Measurements from ENCODE around the gene SUCLG2. TPM values are rescaled to one million over a fixed set of nuclear protein-coding genes. Genes with fewer than 3 reads are reported as not detected.

Gene SUCLG2
- total RNA-seq, 1 experiment from 2014 or later, result 53.5 TPM

DNA sequence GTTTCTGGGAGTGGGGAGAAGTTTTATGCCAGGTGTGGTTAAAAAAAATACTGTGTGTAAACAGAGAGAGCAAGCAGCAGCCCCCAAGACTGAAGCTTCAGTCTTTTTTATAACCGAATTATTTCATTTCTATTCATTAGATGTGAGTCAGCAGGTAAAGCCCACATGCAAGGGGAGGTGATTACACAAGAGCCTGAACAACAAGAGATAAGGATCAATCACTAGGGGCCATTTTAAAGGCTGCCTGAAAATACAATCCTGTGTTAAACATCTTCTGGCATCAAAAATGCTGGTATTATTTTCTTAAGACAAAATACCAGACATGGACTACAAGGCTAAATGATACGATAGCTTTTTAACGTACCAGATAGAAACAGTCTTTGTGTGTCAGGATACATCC, 217.3 kb downstream of the SUCLG2 start:
- Mint-ChIP-seq H3K36me3 (ENCODE audit: insufficient read depth, unreplicated experiment) (no peaks in the 10 kb centered on the region), H3K4me3 (ENCODE audit: unreplicated experiment) (no peak overlapping the region), H3K4me1 (ENCODE audit: low read depth, unreplicated experiment) (peaks cover 7% of the 10 kb centered on the region), H3K9me3 (ENCODE audit: unreplicated experiment) (peaks cover 10% of the 10 kb centered on the region), H3K27ac (ENCODE audit: unreplicated experiment) (no peak overlapping the region), H3K27me3 (ENCODE audit: insufficient read depth, unreplicated experiment) (no peaks in the 10 kb centered on the region)
- Histone ChIP-seq H3K4me1 (peaks cover 4% of the 10 kb centered on the region; the same call in 1 of the 2 replicates), H3K36me3 (ENCODE audit: control insufficient read depth, insufficient read depth, low read length) (no peaks in the 10 kb centered on the region), H3K27me3 (replicated peaks; ENCODE audit: control insufficient read depth, insufficient read depth, low read length) (no peaks in the 10 kb centered on the region), H3K9me3 (no peaks in the 10 kb centered on the region), H3K4me3 (ENCODE audit: low read depth, low read length) (no peak overlapping the region)
- BruUV-seq (replicated peaks), result no TSS peak
- ChIA-PET CTCF (no interaction called here), POLR2A (no interaction called here)
- intact Hi-C loops (cut with micrococcal nuclease; ENCODE audit: unreplicated experiment), result no loop called here
- TF ChIP-seq, protein P1, sequence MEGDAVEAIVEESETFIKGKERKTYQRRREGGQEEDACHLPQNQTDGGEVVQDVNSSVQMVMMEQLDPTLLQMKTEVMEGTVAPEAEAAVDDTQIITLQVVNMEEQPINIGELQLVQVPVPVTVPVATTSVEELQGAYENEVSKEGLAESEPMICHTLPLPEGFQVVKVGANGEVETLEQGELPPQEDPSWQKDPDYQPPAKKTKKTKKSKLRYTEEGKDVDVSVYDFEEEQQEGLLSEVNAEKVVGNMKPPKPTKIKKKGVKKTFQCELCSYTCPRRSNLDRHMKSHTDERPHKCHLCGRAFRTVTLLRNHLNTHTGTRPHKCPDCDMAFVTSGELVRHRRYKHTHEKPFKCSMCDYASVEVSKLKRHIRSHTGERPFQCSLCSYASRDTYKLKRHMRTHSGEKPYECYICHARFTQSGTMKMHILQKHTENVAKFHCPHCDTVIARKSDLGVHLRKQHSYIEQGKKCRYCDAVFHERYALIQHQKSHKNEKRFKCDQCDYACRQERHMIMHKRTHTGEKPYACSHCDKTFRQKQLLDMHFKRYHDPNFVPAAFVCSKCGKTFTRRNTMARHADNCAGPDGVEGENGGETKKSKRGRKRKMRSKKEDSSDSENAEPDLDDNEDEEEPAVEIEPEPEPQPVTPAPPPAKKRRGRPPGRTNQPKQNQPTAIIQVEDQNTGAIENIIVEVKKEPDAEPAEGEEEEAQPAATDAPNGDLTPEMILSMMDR (IDR thresholded peaks at IDR 0.05; ENCODE audit: insufficient read depth in 1 of 2, low read depth in 1 of 2, low read length in 1 of 2, severe bottlenecking in 1 of 2, unreplicated experiment in 1 of 2), result no peak
- DNase-seq, result peak in 1 of 2 experiments; percentile 4

DNA sequence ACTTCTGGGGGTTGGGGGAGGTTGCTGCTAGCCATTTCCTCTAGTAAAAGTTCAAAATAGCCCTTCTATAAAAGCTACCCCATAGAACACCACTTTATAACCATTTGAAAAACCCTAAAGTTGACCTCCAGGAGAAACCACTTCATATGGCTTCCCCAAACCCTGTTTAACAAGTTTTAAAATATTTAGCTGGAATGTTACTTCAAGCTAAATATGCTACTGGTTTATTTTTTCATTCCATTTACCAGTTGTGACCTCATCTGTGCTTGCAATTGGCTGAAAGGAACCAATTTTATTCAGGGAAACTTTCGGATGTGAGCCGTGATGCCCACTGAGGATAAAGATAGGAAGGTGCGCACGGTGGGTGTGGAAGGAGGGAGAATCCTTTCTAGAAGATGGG, 221.3 kb downstream of the SUCLG2 start:
- Histone ChIP-seq H3K4me1 (peaks cover 4% of the 10 kb centered on the region; the same call in 1 of the 2 replicates), H3K27me3 (replicated peaks; ENCODE audit: control insufficient read depth, insufficient read depth, low read length) (no peaks in the 10 kb centered on the region), H3K9me3 (no peaks in the 10 kb centered on the region), H3K4me3 (ENCODE audit: low read depth, low read length) (no peak overlapping the region), H3K36me3 (ENCODE audit: control insufficient read depth, insufficient read depth, low read length) (no peaks in the 10 kb centered on the region)
- Mint-ChIP-seq H3K27me3 (ENCODE audit: insufficient read depth, unreplicated experiment) (no peaks in the 10 kb centered on the region), H3K9me3 (ENCODE audit: unreplicated experiment) (peaks cover 24% of the 10 kb centered on the region), H3K27ac (ENCODE audit: unreplicated experiment) (no peak overlapping the region), H3K36me3 (ENCODE audit: insufficient read depth, unreplicated experiment) (no peaks in the 10 kb centered on the region), H3K4me1 (ENCODE audit: low read depth, unreplicated experiment) (peaks cover 3% of the 10 kb centered on the region), H3K4me3 (ENCODE audit: unreplicated experiment) (no peak overlapping the region)
- DNase-seq, result no peak
- POLR2A ChIA-PET, result no interaction called here
- CTCF ChIA-PET, result interaction anchor here (0.6 kb wide), 1 partner anchor 298 kb away, joined by 3 read pairs; no protein-coding TSS in a partner anchor
- TF ChIP-seq, protein P1 (IDR thresholded peaks at IDR 0.05; ENCODE audit: insufficient read depth in 1 of 2, low read depth in 1 of 2, low read length in 1 of 2, severe bottlenecking in 1 of 2, unreplicated experiment in 1 of 2), result no peak
- BruUV-seq (replicated peaks), result no TSS peak
- intact Hi-C loops (cut with micrococcal nuclease; ENCODE audit: unreplicated experiment), result no loop called here

DNA sequence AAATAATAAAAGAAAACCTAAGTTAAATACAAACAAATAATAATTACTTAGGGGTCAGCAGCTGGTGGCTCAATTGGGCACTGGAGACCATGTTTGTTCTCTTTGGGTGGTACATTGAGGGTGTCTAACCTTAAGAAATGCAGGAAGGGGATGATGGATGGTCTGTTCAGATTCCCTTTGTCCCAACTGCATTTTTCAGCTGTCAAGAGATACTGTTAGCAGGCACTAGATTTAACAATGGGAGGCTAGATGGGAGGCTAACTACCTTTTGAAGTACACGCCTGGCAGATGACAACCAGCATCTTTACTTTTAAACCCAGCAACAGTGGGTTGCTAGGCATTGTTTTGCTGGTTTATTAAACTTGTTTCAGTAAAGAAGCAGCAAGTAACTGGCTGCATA, 222.5 kb downstream of the SUCLG2 start:
- Histone ChIP-seq H3K27me3 (replicated peaks; ENCODE audit: control insufficient read depth, insufficient read depth, low read length) (no peaks in the 10 kb centered on the region), H3K36me3 (ENCODE audit: control insufficient read depth, insufficient read depth, low read length) (no peaks in the 10 kb centered on the region), H3K4me1 (peaks cover 3% of the 10 kb centered on the region; the same call in 1 of the 2 replicates), H3K4me3 (ENCODE audit: low read depth, low read length) (no peak overlapping the region), H3K9me3 (no peaks in the 10 kb centered on the region)
- CTCF ChIA-PET, result no interaction called here
- POLR2A ChIA-PET, result no interaction called here
- H3K4me3 Mint-ChIP-seq (ENCODE audit: unreplicated experiment), result no peak overlapping the region
- TF ChIP-seq, protein P1 (IDR thresholded peaks at IDR 0.05; ENCODE audit: insufficient read depth in 1 of 2, low read depth in 1 of 2, low read length in 1 of 2, severe bottlenecking in 1 of 2, unreplicated experiment in 1 of 2), result no peak
- H3K27ac Mint-ChIP-seq (ENCODE audit: unreplicated experiment), result no peak overlapping the region
- H3K9me3 Mint-ChIP-seq (ENCODE audit: unreplicated experiment), result peaks cover 19% of the 10 kb centered on the region
- no TSS peak for BruUV-seq (replicated peaks)
- H3K36me3 Mint-ChIP-seq (ENCODE audit: insufficient read depth, unreplicated experiment), result no peaks in the 10 kb centered on the region
- DNase-seq, result no peak
- intact Hi-C loops (cut with micrococcal nuclease; ENCODE audit: unreplicated experiment), result no loop called here
- no peaks in the 10 kb centered on the region for H3K4me1 Mint-ChIP-seq (ENCODE audit: low read depth, unreplicated experiment)
- no peaks in the 10 kb centered on the region for H3K27me3 Mint-ChIP-seq (ENCODE audit: insufficient read depth, unreplicated experiment)

Measured in Caco-2 (cell line).